ENCODE measurements around the gene ZNF385D.
A peak's percentile ranks its signal among the peaks of the same experiment; 100 is the strongest.

Gene ZNF385D

DNA sequence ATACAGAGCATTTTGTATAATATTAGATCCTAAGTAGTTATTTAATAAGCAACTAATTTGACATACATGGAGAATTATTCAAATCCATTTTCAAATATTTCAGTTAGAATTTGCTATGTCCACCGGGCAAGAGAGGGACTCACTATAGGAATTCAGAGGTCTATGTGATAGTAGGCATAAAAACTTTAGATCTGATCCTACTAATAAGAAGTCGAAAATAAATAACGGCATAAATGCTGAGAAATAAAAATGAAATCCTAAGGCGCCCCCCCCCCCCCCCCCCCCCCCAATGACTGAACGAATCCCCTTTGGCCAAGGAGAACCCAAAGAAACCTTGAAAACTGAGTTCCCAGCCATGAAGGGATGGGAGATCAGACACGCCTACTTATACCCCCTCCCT is 80.6 kb downstream of the ZNF385D start:
- DNase-seq = no peak

DNA sequence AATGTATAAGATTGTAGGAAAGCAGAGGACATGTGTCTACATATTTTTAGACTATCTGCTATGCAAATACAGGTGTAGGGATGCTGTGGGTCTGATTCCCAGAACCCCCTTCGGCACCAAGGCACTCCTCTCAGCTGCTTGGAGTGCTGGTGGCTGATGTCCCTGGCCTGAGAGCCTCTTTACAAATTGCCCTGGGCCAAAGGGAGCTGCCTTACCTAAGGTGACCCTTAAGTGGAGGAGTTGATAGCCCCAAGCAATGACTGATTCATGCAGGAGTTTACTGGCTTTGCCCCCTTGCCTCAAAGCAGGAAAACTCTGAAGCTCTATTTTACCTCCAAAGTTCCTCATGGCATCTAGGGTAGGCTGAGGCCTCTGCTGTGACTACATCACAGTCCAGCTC is 83.0 kb downstream of the ZNF385D start:
- DNase-seq = no peak

DNA sequence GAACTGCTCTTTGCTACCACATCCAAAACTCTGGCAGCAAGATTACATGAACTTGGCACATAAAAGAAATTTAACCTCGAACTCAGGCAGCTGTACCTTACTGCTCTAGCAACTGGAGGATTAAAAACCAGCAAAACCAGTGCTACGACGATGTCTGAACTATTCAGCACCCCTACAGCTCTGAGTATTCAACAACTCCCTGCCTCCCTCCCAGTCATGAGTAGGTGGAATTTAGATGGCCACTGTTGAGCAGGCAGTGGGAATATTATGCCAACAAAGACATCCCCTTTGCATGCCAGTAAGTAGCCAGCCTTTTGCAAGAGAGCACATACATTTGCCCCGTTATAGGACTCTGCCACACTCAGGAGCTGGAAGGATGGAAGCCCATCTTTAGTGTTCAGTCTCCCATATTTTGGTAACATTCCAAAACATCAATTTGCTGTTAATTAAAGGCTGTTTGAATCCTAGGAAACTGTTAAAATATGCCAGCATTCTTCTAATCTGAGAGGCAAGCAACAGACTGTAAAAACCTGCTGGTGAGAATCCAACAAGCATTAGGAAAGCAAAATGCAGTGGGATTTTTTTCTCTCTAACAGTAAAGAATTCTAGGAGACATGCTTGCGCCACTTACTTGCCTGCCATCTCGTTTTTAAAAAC is 85.4 kb downstream of the ZNF385D start:
- DNase-seq = peak; percentile 4

DNA sequence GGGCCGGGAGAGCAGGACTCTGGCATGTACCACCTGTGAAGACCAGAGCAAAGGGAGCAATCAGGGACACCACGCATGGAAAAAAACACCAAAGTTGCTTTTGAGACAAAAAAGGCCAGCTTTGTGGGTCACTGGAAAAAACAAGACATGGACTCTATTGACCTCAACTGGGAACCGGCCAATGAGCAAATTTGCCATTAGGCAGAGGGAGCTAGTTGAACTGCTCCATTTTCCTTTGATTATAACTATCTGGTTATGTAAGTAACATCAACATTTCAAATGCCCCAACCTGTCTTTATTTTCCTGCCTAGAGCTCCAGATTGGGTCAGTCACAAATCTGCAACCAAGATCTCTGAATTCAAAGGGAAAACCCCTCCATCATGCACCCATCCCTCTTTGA is 86.0 kb downstream of the ZNF385D start:
- no peak for DNase-seq

DNA sequence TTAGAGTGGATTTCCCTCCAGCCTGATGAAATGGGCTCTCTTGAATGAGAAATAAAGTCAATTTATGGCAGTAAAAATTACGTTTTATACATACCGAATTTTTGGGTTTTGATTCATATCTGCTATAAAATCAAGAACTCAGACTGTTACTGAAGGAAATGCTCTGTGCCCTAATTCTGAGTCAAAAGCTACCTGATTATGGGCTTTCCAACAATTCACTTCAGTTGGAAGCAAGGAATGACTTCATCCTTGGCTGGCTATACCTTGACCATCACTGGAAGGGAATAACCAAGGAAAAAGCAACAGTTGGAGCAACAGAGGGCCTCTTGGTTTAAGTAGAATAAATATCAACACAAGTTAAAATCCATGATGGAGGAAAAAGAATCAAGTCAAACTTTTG is 88.6 kb downstream of the ZNF385D start:
- no peak for DNase-seq

DNA sequence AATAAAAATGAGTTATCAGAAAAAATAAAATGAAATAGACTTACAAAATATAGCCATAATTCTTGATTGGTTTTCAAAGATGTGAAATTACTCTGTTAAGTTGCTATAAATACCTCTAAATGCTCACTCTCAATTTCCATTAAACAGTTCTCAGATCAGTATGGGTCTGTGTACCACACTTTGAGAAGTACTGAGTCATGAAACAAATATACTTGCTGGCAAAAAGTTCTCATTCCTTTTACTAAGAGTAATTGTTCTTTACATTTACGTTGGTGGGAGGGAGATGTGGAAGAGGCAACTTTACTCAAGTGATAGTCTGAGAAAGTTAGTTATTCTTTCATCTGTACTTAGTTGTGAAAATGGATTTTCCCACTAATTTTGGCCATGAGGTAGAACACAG is 96.3 kb downstream of the ZNF385D start:
- DNase-seq = no peak

DNA sequence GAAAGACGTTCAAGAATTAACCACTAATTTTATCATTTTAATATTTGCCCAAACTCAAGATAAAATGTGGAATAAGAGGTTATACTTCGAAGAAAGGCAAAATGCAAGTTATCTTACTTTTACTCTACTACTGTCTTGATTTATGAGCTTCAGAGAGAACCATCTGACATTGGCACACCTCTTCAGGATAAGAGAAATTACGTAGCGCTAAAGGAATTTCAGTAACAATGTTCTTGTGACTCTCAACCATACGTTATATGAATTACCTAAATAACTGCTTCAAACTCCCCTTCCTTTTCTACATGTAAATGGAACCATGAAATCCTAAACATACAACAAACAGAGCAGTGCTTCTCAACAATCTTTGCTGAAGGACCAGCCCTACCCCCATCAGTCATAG is 96.8 kb downstream of the ZNF385D start:
- DNase-seq = no peak

DNA sequence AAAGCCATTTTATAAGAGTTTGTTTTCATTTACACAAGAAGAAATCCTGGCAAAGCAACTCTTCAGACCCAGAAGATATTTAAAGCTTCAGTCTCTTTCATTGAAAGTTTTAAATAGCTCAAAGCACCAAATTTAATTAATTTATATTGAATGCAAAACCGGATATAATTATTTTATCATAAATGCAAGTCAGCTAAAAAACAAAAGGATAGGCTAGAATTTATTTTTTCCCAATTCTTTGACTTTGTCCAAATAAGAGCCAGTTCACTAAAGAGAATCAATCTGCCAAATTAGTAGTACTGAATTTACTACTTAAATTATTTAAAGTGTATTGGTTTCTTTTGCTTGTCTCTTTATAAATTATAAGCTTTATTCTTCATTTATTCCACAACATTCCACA is 101.5 kb downstream of the ZNF385D start:
- no peak for DNase-seq

DNA sequence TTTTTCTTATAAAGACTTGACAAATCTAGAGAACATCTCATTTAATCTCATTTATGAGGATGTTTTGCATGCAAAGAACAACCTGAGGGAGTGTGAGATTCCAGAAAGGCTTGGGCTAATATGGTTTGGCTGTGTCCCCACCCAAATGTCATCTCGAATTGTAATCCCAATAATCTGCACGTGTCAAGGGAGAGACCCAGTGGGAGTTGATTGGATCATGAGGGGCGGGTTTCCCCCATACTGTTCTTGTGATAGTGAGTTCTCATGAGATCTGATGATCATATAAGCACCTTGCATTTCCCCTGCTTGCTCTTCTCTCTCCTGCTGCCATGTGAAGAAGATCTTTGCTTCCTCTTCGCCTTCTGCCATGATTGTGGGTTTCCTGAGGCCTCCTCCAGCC is 103.0 kb downstream of the ZNF385D start:
- no peak for DNase-seq

DNA sequence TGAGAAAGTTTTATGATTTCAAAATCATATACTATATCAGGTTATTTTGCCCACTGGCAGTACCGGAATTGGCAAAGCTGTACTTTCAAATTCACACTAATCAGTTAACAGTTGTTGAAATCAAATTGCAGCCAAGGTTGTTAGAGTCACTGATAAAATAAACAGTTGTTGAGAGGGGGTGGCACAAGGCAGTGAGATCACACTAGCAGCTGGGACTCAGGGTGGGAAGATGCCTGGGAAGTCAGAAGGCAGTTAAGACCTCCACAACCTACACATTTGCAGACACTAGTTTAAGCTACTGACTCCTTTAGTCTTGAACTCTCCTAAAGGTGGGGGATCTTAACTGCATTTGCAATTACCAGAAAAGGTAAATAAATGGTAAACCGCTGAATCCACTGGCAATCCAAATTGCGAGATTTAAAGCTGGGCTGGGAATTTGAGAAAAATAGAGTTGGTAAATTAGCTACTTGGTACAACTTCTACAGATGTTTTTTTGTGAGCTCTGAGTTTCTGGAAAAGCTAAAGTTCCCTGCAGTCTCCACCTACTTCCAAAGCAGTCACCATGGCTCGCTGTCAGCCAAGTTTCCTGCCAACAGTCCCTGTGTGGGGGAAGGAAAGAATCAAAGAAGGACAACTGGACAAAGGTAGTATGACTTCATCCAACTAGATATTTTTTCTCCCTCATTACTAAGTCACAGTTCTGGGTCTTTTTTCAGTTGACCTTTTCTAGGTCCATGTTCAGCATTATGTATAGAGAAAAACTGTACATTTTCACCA is 105.7 kb downstream of the ZNF385D start:
- DNase-seq = no peak

DNA sequence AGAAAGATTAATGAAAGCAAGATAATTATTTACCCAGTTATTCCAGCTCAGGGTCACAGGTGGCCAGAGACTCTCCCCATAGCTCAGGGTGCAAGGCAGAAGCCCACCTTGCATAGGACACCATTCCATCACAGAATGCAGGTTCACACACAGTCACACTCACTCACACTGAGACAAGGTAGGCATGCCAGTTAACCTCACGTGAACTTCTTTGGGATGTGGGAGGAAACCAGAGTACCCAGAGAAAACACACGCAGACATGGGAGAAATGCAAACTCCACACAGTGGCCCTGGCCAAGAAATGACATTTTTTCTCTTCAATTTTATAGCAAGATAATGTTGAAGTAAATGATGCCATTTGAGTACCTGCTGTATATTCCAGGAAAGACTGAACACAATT is 106.7 kb downstream of the ZNF385D start:
- DNase-seq = no peak

DNA sequence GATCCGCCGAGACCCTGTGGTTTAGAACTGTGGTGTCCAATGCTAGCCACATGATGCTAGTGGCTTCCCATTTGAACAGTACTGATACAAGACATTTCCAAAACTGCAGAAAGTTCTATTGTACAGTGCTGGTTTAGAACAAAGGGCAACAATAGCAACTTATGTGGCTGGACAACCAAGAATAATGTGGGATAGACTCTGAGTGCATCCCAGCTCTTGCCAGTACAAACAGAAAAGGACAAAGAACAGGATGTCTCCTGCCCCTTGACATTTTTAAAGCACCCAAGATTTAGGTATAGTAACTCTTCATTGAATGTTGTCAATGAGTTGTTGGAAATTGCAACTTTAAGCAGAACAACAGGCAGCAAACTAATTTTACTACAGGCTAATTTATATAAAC is 107.3 kb downstream of the ZNF385D start:
- no peak for DNase-seq

DNA sequence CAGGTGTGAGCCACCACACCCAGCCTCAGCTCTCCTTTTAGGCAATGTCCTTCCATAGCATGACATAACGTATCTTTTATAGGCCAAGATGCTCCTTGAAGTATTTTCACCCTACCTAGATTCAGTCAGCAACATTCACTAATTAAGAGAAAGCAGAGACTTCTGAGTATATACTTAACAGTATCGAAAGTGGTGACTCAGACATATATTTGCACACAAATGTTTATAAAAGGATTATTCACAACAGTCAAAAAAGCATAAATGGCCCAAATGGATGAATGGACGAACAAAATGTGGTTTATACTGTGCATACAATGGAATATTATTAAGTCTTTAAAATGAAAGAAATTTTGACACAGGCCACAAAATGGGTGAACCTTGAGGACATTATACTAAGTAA is 108.6 kb downstream of the ZNF385D start:
- no peak for DNase-seq

DNA sequence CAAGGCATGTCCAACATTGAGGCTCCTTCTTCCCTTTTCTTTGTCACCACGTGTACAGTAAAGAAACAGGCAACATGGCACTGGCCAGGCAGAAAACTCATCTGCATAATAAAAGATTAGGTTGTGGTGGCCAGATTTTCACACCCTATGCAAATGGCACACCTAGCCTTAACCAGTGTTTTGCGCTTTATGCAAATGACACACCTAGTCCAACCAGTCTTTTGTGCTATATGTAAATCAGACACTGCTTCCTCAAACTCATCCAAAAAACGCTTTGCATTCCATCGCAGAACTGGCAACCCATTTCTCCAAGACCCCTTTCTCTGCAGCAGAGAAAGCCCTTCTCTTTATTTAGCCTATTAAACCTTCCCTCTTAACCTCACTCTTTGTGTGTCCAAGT is 109.1 kb downstream of the ZNF385D start:
- no peak for DNase-seq

DNA sequence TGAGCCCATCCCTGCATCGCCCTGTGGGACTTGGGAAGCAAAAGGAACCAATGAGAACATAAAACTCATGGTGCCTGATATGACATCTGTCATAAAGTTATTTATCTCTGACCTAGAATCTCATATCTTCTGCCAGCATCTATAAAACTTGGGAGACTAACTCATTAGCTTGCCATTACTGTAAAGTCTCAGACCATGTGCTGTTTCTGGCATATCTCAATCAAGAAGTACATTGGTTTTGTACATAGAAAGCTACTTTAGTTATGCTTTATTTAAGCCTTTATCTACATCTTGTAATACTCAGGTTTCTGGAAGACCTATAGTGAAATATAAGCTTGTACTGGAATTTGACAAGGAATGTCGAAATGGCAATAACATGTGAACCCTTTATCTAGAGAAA is 112.5 kb downstream of the ZNF385D start:
- no peak for DNase-seq

DNA sequence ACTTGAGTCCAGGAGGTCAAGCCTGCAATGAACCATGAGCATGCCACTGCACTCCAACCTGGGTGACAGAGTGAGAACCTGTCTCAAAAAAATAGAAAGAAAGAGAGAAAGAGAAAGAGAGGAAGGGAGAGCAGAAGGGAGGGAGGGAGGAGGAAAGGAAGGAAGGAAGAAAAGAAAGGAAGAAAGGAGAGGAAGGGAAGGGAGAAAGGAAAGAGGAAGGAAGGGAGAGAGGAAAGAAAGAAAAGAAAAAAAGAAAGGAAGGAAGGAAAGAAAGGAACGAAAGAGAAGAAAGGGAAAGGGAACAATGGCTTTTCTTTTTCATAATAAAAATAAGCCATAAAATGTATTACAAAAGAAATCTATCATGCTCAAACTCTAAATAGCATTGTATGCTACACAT is 116.9 kb downstream of the ZNF385D start:
- DNase-seq = no peak

DNA sequence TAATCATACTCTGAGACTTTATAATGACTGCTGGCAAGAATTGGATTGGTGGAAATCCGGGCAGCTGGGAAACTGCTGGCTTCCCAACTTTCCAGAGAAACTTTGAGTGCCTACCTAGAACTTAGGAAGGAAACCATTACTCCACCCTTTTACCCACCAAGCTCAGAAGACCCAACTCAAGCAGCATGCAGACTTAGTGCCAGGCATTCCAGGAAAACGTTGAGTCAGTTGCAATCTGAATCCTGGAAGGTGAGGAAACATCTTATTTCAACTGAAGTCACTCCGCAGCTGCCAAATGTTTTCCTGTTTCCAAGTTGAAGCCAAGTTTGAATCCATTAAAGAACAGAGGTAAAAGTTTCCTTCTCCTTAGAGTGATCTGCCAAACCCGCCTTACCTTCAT is 126.5 kb downstream of the ZNF385D start:
- no peak for DNase-seq

DNA sequence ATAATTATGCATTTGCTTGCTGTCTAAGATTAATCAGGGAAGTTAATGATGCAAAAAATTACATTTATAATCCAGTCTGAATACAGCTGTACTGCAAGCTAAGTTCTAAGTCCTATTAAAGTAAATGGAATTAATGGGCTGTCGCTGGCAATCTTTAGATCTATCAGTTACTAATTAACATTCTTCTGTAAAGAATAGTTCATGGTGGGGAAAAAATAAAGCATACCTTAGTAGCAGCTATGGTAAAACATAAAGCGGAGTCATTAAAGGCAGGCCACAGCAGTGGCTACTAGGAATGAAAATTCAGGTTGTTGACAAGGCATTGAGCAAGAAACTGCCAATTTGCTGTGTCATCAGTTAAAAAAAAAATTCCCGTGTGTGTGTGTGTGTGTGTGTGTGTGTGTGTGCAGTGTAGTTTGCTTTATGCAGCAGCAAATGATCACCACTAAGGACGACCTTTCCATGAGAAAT is 129.8 kb downstream of the ZNF385D start:
- no peak for DNase-seq

DNA sequence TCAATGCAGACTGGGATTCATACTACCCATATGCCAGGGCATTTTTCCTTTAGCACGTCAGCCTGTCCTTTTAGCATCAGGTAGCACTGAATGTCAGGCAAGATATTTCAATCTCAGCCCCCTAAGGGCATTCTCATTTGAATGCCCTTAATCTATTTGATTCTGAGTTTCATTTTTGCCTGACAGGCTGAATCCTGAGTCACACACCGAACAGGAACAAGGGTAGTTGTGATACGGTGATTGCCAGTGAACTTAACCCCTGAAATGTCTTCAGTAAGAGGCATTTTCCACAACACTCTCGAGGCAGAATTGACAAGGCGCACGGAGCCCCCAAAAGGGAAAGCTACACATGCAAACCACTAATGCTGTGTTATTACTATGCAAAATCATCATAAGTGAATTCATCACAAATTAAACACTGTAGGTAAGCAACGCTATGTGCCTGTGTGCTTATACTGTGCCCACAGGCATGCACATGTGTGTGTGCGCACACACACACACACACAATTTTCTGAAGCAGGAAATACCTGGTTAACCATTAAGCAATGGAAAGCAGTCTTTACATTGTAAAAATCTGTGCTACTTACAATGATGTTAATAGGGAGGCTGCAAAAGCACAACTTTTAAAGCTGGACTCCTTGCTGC is 130.4 kb downstream of the ZNF385D start:
- no peak for DNase-seq

DNA sequence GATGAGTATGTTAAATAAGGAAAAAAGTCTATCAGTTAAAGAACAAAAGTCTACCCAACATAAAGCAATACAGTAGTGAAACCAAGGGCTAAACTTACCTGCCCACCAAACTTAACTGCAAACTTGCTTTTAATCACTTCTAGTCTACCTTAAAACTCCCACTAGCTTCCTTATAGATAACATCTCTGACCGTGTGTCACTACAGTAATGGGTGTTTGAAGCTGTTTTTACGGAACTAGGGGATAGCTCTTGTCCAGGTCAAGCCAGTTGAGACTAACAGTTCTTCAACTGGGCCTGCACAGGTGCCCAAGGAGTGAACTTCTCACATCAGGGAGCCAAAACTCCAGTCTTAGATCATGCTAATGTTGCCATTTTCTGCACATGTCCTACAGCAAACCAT is 132.3 kb downstream of the ZNF385D start:
- no peak for DNase-seq

DNA sequence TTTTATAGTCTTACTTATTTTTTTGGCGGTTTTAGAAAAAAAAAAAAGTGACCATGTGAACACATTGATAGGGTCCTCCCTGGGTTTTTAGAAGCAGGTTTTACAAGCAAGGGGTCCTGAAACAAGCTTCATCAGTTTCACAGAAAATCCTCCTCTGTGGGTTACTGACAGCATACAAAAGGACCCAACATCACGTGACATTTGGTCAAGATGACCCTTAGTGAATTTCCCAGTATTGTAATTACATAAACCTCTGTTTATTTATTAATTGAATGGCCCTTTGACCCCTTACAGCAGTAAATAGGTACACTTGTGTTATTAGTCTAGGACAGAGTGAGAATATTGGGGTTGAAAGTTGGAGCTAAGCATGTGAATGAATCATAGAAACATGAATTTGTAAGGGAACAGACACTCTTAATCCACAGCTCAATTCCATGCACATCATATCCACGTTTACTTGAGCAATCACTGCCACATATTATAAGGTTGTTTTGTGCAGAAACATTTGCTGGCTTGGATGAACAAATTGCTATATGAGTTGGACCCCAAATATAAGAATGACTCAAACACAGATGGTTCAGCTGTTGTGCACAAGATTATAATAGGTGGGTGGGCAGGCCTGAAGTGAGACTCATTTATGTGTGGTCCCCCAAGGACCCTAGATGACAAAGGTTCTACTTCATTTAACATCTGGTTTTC is 137.5 kb downstream of the ZNF385D start:
- no peak for DNase-seq

DNA sequence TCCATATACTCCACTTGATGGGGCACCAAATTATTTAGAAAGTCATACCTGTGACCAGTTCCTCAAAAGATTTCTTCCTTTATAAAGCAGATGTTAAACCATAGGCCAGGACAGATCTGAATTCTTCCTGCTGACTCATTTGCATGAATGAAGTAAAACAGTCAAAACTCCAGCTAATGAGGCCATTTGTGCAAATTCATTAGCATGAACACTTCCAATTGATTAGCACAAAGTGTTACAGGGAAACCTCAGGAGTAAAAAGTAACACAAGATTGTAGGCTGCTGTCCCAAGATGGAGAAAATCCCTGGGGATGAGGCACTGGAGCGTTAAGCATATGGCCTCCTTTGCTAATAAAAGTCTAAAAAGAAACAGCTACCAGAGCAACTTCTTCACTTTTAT is 149.8 kb downstream of the ZNF385D start:
- no peak for DNase-seq

DNA sequence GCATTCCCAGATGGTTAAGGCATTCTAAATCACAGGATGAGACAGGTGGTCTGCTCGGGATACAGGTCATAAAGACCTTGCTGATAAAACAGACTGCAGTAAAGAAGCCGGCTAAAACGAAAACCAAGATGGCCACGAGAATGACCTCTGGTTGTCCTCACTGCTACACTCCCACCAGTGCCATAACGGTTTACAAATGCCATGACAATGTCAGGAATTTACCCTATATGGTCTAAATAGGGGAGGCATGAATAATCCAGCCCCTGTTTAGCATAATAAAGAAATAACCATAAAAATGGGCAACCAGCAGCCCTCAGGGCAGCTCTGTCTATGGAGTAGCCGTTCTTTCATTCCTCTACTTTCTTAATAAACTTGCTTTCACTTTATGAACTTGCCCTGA is 151.1 kb downstream of the ZNF385D start:
- DNase-seq = no peak

DNA sequence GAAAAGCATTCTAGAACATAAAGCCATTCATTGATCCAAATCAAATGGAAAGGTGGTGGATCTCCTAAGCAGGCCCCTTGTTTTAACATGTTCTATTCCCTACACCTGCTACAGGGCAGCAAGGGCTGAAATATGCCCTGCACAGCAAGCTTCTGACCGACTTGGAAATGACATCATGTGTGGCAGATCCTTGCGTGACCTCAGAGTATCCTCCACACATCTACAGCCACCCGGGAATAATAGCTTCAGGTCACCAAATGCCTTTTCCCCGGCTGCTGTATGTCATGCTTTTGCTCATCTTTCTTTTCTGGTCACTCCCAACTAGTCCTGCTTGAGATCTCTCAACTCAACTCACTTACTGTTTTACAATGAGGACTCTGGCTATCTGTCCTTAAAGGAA is 158.2 kb downstream of the ZNF385D start:
- DNase-seq = no peak

Data from NCI-H1694 treated with DMSO at 0.1 percent for 48 hours (cell line).